GM18867 (cell line): Measurements from ENCODE around the gene SMAD6.
"Not testable (repeated sequence)": the region's sequence is repeated elsewhere in the genome, so short reads cannot be mapped to it uniquely, and the experiment has no call there.

Experiments
- ATAC-seq: cut with Tn5 transposase; IDR thresholded peaks from one replicate; pipeline ENCODE4 v1.9.1; 2021; ENCODE audit warnings: mild to moderate bottlenecking, moderate library complexity; ENCODE audit not compliant: unreplicated experiment

SMAD6 gene

GRCh38 chr15:66755298-66756068 is 53.4 kb downstream of the SMAD6 start:
- no peak for ATAC-seq

- ATAC-seq = no peak
Observed at GRCh38 chr15:66756295-66756694, 54.3 kb downstream of the SMAD6 start.

DNA sequence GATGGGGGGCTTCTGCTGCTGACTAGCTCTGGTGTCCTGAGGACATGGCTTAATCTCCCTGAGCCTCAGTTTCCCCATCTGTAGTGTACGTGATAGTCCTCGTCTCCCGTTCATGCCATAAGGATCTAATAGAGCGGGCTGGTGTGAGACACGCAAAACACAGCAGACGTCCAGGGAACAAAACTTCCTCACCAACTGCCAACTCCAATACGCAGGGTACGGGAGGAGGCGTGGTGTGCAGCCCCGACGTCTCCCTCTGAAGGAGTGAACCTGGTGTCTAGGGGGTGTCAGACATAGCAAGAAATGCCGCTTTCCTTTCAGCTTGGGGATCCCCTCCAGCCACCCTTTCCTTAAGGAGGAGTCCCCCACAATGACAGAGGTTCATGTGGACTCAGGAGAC is 55.0 kb downstream of the SMAD6 start:
- no peak for ATAC-seq

GRCh38 chr15:66757521-66757920 is 55.5 kb downstream of the SMAD6 start:
- no peak for ATAC-seq

DNA sequence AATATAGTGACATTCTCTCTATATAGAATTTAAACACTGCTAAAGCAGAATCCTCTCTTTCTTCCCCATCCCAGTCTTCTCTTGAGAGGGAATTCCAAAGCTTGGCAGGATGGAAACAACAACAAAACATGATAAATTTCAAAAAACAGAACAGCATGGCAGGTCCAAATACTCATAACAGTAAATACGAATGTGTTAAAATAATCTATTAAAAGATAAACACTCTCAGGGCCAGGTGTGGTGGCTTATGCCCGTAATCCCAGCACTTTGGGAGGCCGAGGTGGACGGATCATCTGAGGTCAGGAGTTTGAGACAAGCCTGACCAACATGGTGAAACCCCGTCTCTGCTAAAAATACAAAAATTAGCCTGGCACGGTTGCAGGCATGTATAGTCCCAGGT is 56.2 kb downstream of the SMAD6 start:
- not testable (repeated sequence) for ATAC-seq

DNA sequence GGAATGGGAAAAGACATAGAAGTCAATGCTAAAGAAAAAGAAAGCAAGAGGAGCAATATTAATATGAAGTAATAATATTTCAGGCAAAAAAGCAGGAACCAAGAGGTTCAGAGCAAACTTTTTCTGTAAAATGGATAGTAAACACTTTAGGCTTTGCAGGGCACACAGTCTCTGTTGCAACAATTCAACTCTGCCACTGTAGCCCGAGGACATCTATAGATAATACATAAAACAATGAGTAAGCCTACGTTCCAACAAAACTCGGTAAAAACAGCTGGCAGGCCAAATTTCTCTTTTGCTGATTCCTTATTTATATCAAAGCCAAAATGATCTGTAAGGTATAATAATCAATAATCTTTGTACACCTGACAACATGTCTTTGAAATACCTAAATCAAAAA is 56.8 kb downstream of the SMAD6 start:
- no peak for ATAC-seq

GRCh38 chr15:66760097-66760967 is 58.3 kb downstream of the SMAD6 start:
- no peak for ATAC-seq

DNA sequence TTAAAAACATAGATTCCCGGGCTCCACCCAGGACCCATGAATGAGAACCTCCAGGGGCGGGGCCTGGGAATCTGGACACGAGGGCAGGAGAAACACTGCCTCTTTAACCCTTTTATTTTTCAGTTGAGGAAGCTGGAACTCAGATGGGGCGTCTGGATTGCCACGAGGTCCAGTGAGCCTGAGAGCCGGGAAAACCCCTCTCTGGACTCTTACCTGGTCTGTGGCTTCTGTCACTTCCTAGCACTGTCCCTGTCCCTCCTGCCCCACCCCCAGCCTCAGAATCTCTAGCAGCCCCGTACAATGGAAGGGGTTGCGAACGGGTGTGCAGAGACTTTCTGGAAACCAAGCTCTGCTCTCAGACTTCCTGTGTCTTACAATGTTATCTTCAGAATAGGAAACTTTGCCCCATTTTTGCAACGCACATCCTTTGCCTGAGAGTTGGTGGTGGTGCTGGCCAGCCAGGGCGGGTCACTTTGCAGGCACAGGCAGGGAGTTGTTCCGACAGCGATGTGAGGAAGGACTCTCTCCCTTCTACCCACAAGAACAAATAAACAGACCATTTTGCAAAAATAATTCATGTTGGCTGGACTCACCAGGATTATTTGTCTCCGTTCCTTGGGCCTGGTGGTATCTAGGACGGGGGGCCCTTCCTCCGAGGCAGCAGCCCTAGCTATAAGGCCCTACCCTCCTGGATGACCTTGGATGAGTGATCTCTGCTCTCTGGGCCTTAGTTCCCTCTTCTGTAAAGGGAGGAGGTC is 59.1 kb downstream of the SMAD6 start:
- ATAC-seq = no peak

- no peak for ATAC-seq
Observed at GRCh38 chr15:66761726-66762595, 59.9 kb downstream of the SMAD6 start.

DNA sequence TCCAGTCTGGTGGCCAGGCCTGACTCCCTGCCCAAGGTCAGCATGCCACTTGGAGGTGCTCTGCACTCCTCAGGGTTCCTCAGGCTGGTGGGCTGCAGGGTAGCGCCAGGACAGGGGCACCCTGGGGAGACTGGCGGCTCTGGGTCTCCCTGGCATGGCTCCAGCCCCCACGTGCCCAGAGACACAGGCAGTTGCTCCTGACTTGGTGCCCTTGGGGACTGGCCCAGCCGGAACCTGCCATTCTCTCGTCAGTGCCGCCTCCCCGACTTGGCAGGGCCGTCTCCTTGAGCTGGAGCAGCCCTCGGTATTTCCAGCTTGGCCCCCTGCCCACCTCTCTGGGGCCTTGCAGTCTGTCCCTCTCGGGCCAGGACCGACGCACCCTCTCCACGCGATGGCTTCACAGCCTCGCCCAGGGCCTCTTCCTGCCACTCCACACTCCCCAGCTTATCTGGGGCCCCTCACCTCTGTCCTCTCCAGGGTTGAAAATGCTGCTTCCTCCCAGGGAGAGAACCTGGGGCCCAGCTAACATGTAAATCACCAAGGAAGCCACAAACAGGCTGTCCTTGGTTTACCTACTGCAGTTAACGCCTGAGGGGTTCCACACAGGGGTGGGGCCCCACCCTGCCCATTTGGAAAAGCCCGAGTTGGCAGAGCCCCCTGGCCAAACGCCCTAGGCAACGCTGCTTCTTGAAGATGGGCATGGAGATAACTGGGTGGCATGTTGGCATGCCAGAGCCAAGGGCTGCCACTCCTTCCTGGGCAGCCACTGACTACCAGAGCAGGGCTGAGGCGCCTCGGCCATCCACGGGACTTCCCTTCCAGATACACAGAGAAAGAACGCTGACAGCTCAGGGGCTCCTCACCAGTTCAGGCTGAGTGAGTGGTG is 61.4 kb downstream of the SMAD6 start:
- ATAC-seq = no peak

DNA sequence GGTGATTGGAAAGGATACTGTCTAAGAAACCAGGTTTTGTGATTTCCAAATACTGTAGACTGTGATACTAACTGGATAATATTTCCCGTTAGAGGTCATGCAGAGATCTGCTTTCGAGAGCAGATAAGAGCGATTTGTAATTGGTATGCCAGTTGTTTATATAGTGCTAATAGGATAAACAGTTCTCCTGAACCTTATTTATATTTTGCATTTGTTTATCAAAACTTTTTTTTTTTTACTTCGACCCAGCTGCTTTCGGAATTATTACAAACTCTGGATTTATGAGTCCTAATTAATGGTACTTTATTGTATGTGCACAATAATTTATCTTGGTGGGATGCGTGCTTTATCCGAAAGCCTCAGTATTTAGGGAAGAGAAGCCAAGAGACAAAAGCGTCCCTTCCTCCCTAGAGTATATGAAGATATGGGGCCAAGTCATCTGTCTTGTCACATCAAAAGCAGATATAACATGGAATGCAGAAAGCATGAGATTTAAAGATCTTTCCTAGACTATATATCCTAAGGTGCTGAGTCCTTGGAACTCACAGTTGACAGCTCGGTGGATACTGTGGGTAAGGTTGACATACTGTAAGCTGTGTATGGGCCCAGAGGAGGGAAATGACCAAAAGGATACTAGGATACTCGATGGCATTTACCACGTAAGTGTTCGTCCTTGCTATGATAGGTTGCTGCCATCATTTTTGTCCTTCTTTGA is 62.2 kb downstream of the SMAD6 start:
- no peak for ATAC-seq

DNA sequence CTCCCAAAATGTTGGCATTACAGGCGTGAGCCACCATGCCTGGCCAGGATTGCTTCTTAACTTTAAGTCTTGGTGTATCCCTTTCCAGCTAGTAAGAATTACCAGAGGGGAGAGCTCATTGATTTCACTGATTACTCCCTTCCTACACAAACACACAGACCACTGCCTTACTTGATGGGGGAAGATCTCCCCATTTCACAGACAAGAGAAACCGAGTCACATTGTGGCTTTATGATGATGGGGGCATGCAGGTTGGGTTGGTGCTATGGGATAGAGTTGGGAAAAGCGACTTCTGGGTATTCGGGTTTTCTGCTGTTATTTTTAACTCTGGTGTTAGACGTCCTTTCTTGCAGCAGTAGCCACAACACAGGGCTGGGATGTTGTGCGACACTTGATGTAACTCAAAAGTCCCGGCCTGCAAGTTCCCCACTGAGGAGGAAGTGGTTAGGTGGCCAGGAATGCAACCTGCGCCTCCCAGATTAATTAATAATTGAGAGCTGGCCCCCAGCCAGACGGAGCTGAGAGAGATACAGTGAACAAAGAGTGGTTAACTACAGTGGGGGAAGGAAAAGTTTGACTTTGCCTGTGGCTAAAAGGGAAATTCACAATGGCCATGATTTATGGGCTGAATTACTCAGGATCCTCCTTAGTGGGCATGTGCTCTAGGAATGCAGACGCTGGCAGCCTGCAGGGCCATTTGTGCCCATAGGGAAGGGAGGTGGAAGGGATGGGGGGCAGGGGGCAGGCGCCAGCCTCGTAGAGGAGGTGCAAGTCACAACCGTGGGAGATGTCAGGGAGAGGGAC is 63.6 kb downstream of the SMAD6 start:
- ATAC-seq = no peak

GRCh38 chr15:66766282-66767230 is 64.5 kb downstream of the SMAD6 start:
- no peak for ATAC-seq

- no peak for ATAC-seq
Observed at GRCh38 chr15:66767240-66767659, 65.2 kb downstream of the SMAD6 start.

DNA sequence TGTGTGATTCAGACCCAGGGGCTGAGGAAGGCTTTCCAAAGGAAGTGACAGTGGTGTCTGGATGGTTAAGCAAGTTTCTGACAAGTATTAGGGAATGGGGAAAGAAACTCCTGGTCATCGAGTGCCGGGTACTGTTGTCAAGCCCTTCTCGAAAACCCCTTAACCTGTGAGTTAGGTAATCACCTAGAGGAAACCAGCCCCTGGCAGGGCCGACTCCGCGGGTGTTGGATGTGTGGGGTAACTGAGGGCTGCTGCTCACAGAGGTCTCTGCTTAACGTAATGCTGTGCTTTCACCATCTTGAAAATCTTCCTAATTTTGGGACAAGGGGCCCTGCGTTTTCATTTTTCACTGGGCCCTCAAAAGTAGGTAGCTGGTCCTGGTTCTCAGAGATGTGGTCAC is 67.0 kb downstream of the SMAD6 start:
- no peak for ATAC-seq

DNA sequence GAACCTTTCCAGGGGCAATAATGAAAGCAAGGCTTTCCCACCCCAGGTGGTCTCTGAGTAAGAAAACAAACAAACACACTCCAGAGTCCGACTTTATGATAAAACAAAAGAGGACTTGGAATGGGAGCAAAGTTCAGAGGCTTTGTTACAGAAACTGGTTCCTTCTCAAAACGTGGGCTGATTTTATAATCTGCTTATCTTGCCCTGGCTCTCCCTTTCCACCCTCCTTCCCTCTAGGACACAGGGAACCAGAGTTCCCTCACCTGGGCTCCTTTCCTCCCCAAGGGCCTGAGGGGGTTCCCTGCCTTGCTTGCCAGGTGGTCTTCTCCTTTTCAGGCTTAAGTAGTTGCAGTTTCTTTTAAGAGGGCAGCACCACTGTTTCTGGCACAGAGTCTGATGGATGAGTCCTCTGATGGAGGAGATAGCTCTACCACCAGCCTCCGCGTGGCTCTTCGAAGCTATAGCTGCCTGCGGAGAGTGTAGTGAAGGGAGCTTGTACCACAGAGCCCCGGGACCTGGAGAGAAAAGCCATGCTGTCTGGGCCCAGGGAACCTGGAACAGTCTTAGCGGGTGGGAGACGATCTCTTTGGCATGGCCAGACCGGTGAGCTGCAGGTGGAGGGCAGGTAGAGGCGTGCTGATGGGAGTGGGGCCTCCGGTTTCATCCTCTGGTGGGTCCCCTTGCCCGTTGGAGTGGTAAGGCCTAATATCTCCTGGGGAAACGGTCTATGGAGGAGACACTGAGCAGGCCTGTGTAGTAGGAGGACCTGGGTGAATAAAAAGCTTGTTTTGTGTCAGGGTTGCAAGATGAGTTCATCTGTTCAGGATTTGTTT is 68.7 kb downstream of the SMAD6 start:
- ATAC-seq = no peak
